Measurements from ENCODE around the gene IQGAP2. TPM values are rescaled to one million over a fixed set of nuclear protein-coding genes. Genes with fewer than 3 reads are reported as not detected.

The IQGAP2 gene
- total RNA-seq, 2 experiments from 2014 or later = 90.5 to 117 TPM

- Mint-ChIP-seq H3K4me3 (no peak overlapping the region), H3K4me1 (peaks cover 17% of the 10 kb centered on the region), H3K27ac (no peak overlapping the region), H3K27me3 (no peaks in the 10 kb centered on the region), H3K9me3 (peaks cover 3% of the 10 kb centered on the region), H3K36me3 (ENCODE audit: low read depth) (peaks cover 56% of the 10 kb centered on the region)
- ChIA-PET POLR2A (no interaction called here), CTCF (interaction anchor here (0.7 kb wide), 1 partner anchor 33 kb away, joined by 3 read pairs; no protein-coding TSS in a partner anchor)
- DNase-seq = no peak
Observed at GRCh38 chr5:76445063-76445462, 42.0 kb downstream of the IQGAP2 start.

- H3K27ac Mint-ChIP-seq = no peak overlapping the region
- DNase-seq = no peak
- no peaks in the 10 kb centered on the region for H3K27me3 Mint-ChIP-seq
- ChIA-PET CTCF (interaction anchor here (0.7 kb wide), 1 partner anchor 32 kb away, joined by 3 read pairs; no protein-coding TSS in a partner anchor), POLR2A (no interaction called here)
- peaks cover 24% of the 10 kb centered on the region for H3K4me1 Mint-ChIP-seq
- H3K9me3 Mint-ChIP-seq = no peaks in the 10 kb centered on the region
- H3K4me3 Mint-ChIP-seq = no peak overlapping the region
- H3K36me3 Mint-ChIP-seq (ENCODE audit: low read depth) = peaks cover 58% of the 10 kb centered on the region
Observed at GRCh38 chr5:76445830-76446229, 42.7 kb downstream of the IQGAP2 start.

- Mint-ChIP-seq H3K36me3 (ENCODE audit: low read depth) (peaks cover 56% of the 10 kb centered on the region), H3K4me3 (no peak overlapping the region), H3K9me3 (no peaks in the 10 kb centered on the region), H3K4me1 (peaks cover 31% of the 10 kb centered on the region), H3K27ac (no peak overlapping the region), H3K27me3 (no peaks in the 10 kb centered on the region)
- ChIA-PET POLR2A (no interaction called here), CTCF (interaction anchor here (1.0 to 1.3 kb wide), 2 partner anchors 14 to 21 kb away, joined by 3 to 4 read pairs; no protein-coding TSS in a partner anchor)
- no peak for DNase-seq
Observed at GRCh38 chr5:76446776-76447175, 43.7 kb downstream of the IQGAP2 start.

GRCh38 chr5:76449606-76450005, 46.5 kb downstream of the IQGAP2 start:
- ChIA-PET CTCF (interaction anchor here (1.1 to 1.5 kb wide), 2 partner anchors 46 to 132 kb away, joined by 3 to 4 read pairs; partner anchors contain the start of gene IQGAP2), POLR2A (no interaction called here)
- Mint-ChIP-seq H3K4me3 (no peak overlapping the region), H3K9me3 (peaks cover 5% of the 10 kb centered on the region), H3K36me3 (ENCODE audit: low read depth) (peaks cover 52% of the 10 kb centered on the region), H3K27me3 (no peaks in the 10 kb centered on the region), H3K4me1 (peaks cover 34% of the 10 kb centered on the region), H3K27ac (no peak overlapping the region)
- DNase-seq = no peak

- CTCF ChIA-PET = interaction anchor here (0.8 to 1.5 kb wide), 3 partner anchors 44 to 131 kb away, joined by 3 to 4 read pairs (median 3); partner anchors contain the start of gene IQGAP2
- peaks cover 53% of the 10 kb centered on the region for H3K36me3 Mint-ChIP-seq (ENCODE audit: low read depth)
- no peak overlapping the region for H3K27ac Mint-ChIP-seq
- H3K4me1 Mint-ChIP-seq = peaks cover 35% of the 10 kb centered on the region
- no peaks in the 10 kb centered on the region for H3K27me3 Mint-ChIP-seq
- H3K4me3 Mint-ChIP-seq = no peak overlapping the region
- peaks cover 5% of the 10 kb centered on the region for H3K9me3 Mint-ChIP-seq
- DNase-seq = no peak
- POLR2A ChIA-PET = no interaction called here
Observed at GRCh38 chr5:76450054-76450453, 47.0 kb downstream of the IQGAP2 start.

GRCh38 chr5:76451031-76451701, 48.1 kb downstream of the IQGAP2 start:
- CTCF ChIA-PET = interaction anchor here (0.6 to 0.9 kb wide), 3 partner anchors 45 to 1371 kb away, joined by 3 read pairs; no protein-coding TSS in a partner anchor
- POLR2A ChIA-PET = no interaction called here
- DNase-seq = no peak
- H3K4me1 Mint-ChIP-seq = peaks cover 36% of the 10 kb centered on the region
- no peaks in the 10 kb centered on the region for H3K27me3 Mint-ChIP-seq
- H3K36me3 Mint-ChIP-seq (ENCODE audit: low read depth) = peaks cover 47% of the 10 kb centered on the region
- no peak overlapping the region for H3K4me3 Mint-ChIP-seq
- peaks cover 5% of the 10 kb centered on the region for H3K9me3 Mint-ChIP-seq
- H3K27ac Mint-ChIP-seq = no peak overlapping the region

- Mint-ChIP-seq H3K27ac (no peak overlapping the region), H3K9me3 (peaks cover 5% of the 10 kb centered on the region), H3K4me3 (no peak overlapping the region), H3K36me3 (ENCODE audit: low read depth) (peaks cover 32% of the 10 kb centered on the region), H3K27me3 (no peaks in the 10 kb centered on the region), H3K4me1 (peaks cover 41% of the 10 kb centered on the region)
- POLR2A ChIA-PET = no interaction called here
- DNase-seq = no peak
- CTCF ChIA-PET = interaction anchor here (0.7 kb wide), 2 partner anchors 100 to 219 kb away, joined by 3 to 4 read pairs; no protein-coding TSS in a partner anchor
Observed at GRCh38 chr5:76455531-76456133, 52.5 kb downstream of the IQGAP2 start.

GRCh38 chr5:76456258-76456657, 53.2 kb downstream of the IQGAP2 start:
- H3K4me3 Mint-ChIP-seq = no peak overlapping the region
- H3K27ac Mint-ChIP-seq = no peak overlapping the region
- H3K4me1 Mint-ChIP-seq = peaks cover 35% of the 10 kb centered on the region
- peaks cover 26% of the 10 kb centered on the region for H3K36me3 Mint-ChIP-seq (ENCODE audit: low read depth)
- ChIA-PET CTCF (interaction anchor here (3.3 kb wide), 1 partner anchor 11 kb away, joined by 8 read pairs; no protein-coding TSS in a partner anchor), POLR2A (no interaction called here)
- DNase-seq = no peak
- H3K27me3 Mint-ChIP-seq = no peaks in the 10 kb centered on the region
- H3K9me3 Mint-ChIP-seq = peaks cover 5% of the 10 kb centered on the region

GRCh38 chr5:76457674-76458485, 54.8 kb downstream of the IQGAP2 start:
- POLR2A ChIA-PET = no interaction called here
- CTCF ChIA-PET = interaction anchor here (0.8 to 3.3 kb wide), 2 partner anchors 10 to 22 kb away, joined by 3 to 8 read pairs; no protein-coding TSS in a partner anchor
- peaks cover 41% of the 10 kb centered on the region for H3K36me3 Mint-ChIP-seq (ENCODE audit: low read depth)

GRCh38 chr5:76458486-76458830, 55.4 kb downstream of the IQGAP2 start:
- no peaks in the 10 kb centered on the region for H3K27me3 Mint-ChIP-seq
- no peak overlapping the region for H3K27ac Mint-ChIP-seq
- POLR2A ChIA-PET = no interaction called here
- peaks cover 38% of the 10 kb centered on the region for H3K4me1 Mint-ChIP-seq
- H3K36me3 Mint-ChIP-seq (ENCODE audit: low read depth) = peaks cover 46% of the 10 kb centered on the region
- H3K9me3 Mint-ChIP-seq = peaks cover 4% of the 10 kb centered on the region
- CTCF ChIA-PET = interaction anchor here (0.8 to 3.3 kb wide), 2 partner anchors 9 to 22 kb away, joined by 3 to 8 read pairs; no protein-coding TSS in a partner anchor
- no peak for DNase-seq
- H3K4me3 Mint-ChIP-seq = no peak overlapping the region

More at GRCh38 chr5:76457674-76458485, 54.8 kb downstream of the IQGAP2 start:
- Mint-ChIP-seq H3K27ac (no peak overlapping the region), H3K4me3 (no peak overlapping the region), H3K4me1 (peaks cover 38% of the 10 kb centered on the region), H3K9me3 (peaks cover 5% of the 10 kb centered on the region), H3K27me3 (no peaks in the 10 kb centered on the region)
- DNase-seq = no peak

- POLR2A ChIA-PET = no interaction called here
- H3K9me3 Mint-ChIP-seq = no peaks in the 10 kb centered on the region
- H3K4me1 Mint-ChIP-seq = peaks cover 35% of the 10 kb centered on the region
- CTCF ChIA-PET = interaction anchor here (0.6 to 3.4 kb wide), 3 partner anchors 13 to 1946 kb away, joined by 3 to 12 read pairs (median 5); no protein-coding TSS in a partner anchor
- DNase-seq = no peak
- peaks cover 51% of the 10 kb centered on the region for H3K36me3 Mint-ChIP-seq (ENCODE audit: low read depth)
- no peak overlapping the region for H3K4me3 Mint-ChIP-seq
- no peaks in the 10 kb centered on the region for H3K27me3 Mint-ChIP-seq
- H3K27ac Mint-ChIP-seq = peak overlapping the region; percentile 48
Observed at GRCh38 chr5:76460104-76460503, 57.0 kb downstream of the IQGAP2 start.

- Mint-ChIP-seq H3K27ac (no peak overlapping the region), H3K4me3 (no peak overlapping the region), H3K27me3 (no peaks in the 10 kb centered on the region), H3K9me3 (peaks cover 3% of the 10 kb centered on the region), H3K36me3 (ENCODE audit: low read depth) (peaks cover 58% of the 10 kb centered on the region), H3K4me1 (peaks cover 33% of the 10 kb centered on the region)
- POLR2A ChIA-PET = no interaction called here
- CTCF ChIA-PET = interaction anchor here (0.6 to 3.4 kb wide), 2 partner anchors 11 to 90 kb away, joined by 6 to 12 read pairs; no protein-coding TSS in a partner anchor
- DNase-seq = no peak
Observed at GRCh38 chr5:76462097-76462667, 59.1 kb downstream of the IQGAP2 start.
